GM10266 (cell line): ENCODE data around the gene CHAF1B.
A peak's percentile ranks its signal among the peaks of the same experiment; 100 is the strongest.

Experiments
- DNase-seq: peaks from one replicate; pipeline ENCODE4 v3.0.0; 2012; ENCODE audit errors: extremely low spot score
- CTCF ChIP-seq: IDR thresholded peaks from 2 replicates; pipeline ENCODE4 v1.5.1; 2012; ENCODE audit warnings: mild to moderate bottlenecking, low read depth; ENCODE audit not compliant: control insufficient read depth, insufficient read depth; ENCODE audit errors: missing control alignments

Gene CHAF1B

GRCh38 chr21:36422279-36423098 is 37.3 kb downstream of the CHAF1B start:
- peak; percentile 62 for DNase-seq
- peak; percentile 71 for TF ChIP-seq CTCF

- no peak for DNase-seq
- TF ChIP-seq CTCF = no peak
Observed at GRCh38 chr21:36423771-36424433, 38.7 kb downstream of the CHAF1B start.

DNA sequence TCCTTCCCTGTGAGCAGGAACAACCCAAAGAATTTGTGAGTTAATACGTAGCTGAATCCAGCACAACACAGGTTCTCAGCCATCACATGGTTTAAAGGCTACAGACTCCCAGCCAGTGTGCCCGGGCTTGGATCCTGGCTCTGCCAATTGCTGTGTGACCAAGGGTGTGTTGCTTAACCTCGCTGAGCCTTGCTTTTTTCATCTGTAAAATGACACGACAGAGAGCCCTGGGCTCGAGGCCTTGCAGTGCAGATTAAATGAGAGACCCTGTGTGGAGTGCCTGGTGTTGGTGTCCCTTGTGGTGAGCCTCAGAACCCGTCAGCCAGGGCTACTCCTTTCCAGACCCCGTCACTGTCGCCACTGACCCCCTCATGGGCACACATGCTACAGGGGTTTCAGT is 39.4 kb downstream of the CHAF1B start:
- no peak for TF ChIP-seq CTCF
- DNase-seq = no peak

GRCh38 chr21:36425286-36425685 is 40.1 kb downstream of the CHAF1B start:
- DNase-seq = no peak
- TF ChIP-seq CTCF = no peak

DNA sequence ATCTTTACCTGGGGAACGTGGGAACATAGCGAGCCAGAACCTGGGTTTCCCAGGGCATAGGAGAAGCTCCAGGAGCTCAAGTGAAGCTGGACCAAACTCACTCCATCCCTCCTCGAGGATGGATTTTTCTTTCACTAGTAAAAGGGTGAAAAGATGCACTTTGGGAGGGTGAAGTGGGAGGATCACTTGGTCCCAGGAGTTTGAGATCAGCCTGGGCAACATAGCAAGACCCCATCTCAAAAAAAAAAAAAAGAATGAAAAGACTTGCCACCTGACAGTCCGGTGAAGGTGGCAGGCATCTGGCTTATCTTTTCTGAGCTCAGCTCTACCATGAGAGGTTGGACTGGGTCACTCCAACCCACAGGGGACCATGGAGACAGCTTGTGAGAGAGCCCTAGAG is 42.3 kb downstream of the CHAF1B start:
- DNase-seq = no peak
- TF ChIP-seq CTCF = no peak

- no peak for DNase-seq
- TF ChIP-seq CTCF = no peak
Observed at GRCh38 chr21:36428761-36429432, 43.7 kb downstream of the CHAF1B start.

GRCh38 chr21:36429947-36430546 is 44.9 kb downstream of the CHAF1B start:
- DNase-seq = peak; percentile 77
- TF ChIP-seq CTCF = no peak
